SH-SY5Y (cell line): ENCODE results near the gene SYNE3.

ENCODE experiments used
- GATA2 ChIP-seq: IDR thresholded peaks from 2 replicates; pipeline ENCODE4 v1.6.1; 2011; ENCODE audit warnings: mild to moderate bottlenecking, low read depth, low read length
- GATA3 ChIP-seq: IDR thresholded peaks from 2 replicates; pipeline ENCODE4 v1.6.1; 2011; ENCODE audit warnings: low read depth, mild to moderate bottlenecking, low read length, moderate library complexity

- TF ChIP-seq GATA2 (no peak), GATA3 (no peak)
Measured at GRCh38 chr14:95487669-95488084, 28.8 kb downstream of the SYNE3 start.
